ENCODE measurements around the gene MSX1. TPM values are rescaled to one million over a fixed set of nuclear protein-coding genes. Genes with fewer than 3 reads are reported as not detected.

The MSX1 gene
- polyA plus RNA-seq, 1 experiment = 1.7 TPM

GRCh38 chr4:4873203-4873602 is 13.7 kb downstream of the MSX1 start:
- DNase-seq (ENCODE audit: low read depth, low spot score) = no peak
- ChIA-PET CTCF (no interaction called here), POLR2A (no interaction called here)
- H3K4me3 ChIP-seq (ENCODE audit: low read depth, low read length) = no peak overlapping the region
- no peak for TF ChIP-seq CTCF (IDR thresholded peaks at IDR 0.05; ENCODE audit: low read depth, low read length)
- H3K9me3 ChIP-seq (ENCODE audit: control insufficient read depth, insufficient read depth, low read length) = peaks cover 5% of the 10 kb centered on the region; the same call in 1 of the 2 replicates
- no peak overlapping the region for H3K27ac ChIP-seq (ENCODE audit: low read depth, low read length)
- H3K27me3 ChIP-seq (ENCODE audit: control insufficient read depth, insufficient read depth, low read length) = peaks cover 70% of the 10 kb centered on the region

GRCh38 chr4:4874254-4874653 is 14.8 kb downstream of the MSX1 start:
- Histone ChIP-seq H3K4me3 (ENCODE audit: low read depth, low read length) (no peak overlapping the region), H3K9me3 (ENCODE audit: control insufficient read depth, insufficient read depth, low read length) (peaks cover 5% of the 10 kb centered on the region; the same call in 1 of the 2 replicates), H3K27ac (ENCODE audit: low read depth, low read length) (no peak overlapping the region), H3K27me3 (ENCODE audit: control insufficient read depth, insufficient read depth, low read length) (peaks cover 59% of the 10 kb centered on the region)
- ChIA-PET POLR2A (no interaction called here), CTCF (no interaction called here)
- DNase-seq (ENCODE audit: low read depth, low spot score) = no peak
- no peak for TF ChIP-seq CTCF (IDR thresholded peaks at IDR 0.05; ENCODE audit: low read depth, low read length)

DNA sequence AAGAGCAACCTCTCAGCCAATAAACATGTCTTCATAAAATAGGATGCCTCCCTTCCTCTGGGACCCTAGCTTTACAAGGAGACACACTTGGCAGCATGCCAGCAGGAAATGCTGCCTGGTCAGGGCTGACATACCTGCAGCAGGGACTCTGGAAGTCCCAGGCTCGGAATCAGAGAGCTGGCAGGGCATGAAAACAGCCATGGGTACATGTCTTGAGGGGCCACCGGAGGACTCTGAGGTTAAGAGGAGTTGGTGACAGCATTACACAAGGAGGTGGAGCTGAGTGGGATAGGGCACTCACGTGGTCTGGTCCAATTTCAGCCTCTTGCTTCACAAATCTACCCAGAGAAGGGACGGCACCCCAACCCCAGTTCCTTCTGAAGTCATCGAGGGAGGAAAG is 15.7 kb downstream of the MSX1 start:
- Histone ChIP-seq H3K4me3 (ENCODE audit: low read depth, low read length) (no peak overlapping the region), H3K27ac (ENCODE audit: low read depth, low read length) (no peak overlapping the region), H3K27me3 (ENCODE audit: control insufficient read depth, insufficient read depth, low read length) (peaks cover 53% of the 10 kb centered on the region), H3K9me3 (ENCODE audit: control insufficient read depth, insufficient read depth, low read length) (peaks cover 5% of the 10 kb centered on the region; the same call in 1 of the 2 replicates)
- ChIA-PET POLR2A (no interaction called here), CTCF (interaction anchor here (1.0 kb wide), 1 partner anchor 356 kb away, joined by 3 read pairs; no protein-coding TSS in a partner anchor)
- DNase-seq (ENCODE audit: low read depth, low spot score) = no peak
- no peak for TF ChIP-seq CTCF (IDR thresholded peaks at IDR 0.05; ENCODE audit: low read depth, low read length)

GRCh38 chr4:4875611-4876010 is 16.1 kb downstream of the MSX1 start:
- Histone ChIP-seq H3K27me3 (ENCODE audit: control insufficient read depth, insufficient read depth, low read length) (peaks cover 49% of the 10 kb centered on the region), H3K27ac (ENCODE audit: low read depth, low read length) (no peak overlapping the region), H3K9me3 (ENCODE audit: control insufficient read depth, insufficient read depth, low read length) (peaks cover 5% of the 10 kb centered on the region; the same call in 1 of the 2 replicates), H3K4me3 (ENCODE audit: low read depth, low read length) (no peak overlapping the region)
- no peak for TF ChIP-seq CTCF (IDR thresholded peaks at IDR 0.05; ENCODE audit: low read depth, low read length)
- POLR2A ChIA-PET = no interaction called here
- CTCF ChIA-PET = interaction anchor here (1.0 kb wide), 1 partner anchor 356 kb away, joined by 3 read pairs; no protein-coding TSS in a partner anchor
- DNase-seq (ENCODE audit: low read depth, low spot score) = no peak

DNA sequence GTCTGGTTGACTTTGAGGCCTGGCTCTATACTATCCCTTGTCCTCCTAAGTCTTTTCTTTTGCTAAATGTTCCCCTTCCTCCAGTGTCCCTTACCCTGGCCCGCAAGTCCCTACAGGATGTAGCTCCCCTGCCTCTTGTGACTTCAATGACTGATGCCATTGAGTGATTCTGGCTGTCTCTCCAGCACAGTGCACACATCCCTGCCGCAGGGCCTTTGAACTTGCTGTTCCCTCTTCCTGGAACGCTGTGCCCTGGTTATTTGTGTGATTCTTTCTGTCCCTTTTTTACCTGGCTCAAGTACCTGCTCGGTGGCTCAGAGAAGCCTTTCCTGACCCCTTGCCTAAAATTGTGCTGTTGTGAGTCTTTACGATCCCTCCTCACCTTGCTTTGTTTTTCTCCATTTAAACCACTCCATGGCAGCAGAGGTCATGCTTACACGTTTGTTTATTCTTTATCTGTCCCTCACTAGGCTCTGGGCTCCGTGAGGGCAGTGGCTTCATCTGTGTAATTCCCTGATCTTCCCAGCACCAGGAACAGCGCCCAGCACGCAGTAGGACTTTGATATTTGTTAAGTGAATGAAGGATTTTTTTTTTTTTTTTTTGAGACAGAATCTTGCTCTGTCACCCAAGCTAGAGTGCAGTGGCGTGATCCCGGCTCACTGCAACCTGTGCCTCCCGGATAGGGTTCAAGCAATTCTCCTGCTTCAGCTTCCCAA is 17.6 kb downstream of the MSX1 start:
- Histone ChIP-seq H3K27me3 (ENCODE audit: control insufficient read depth, insufficient read depth, low read length) (peaks cover 39% of the 10 kb centered on the region), H3K27ac (ENCODE audit: low read depth, low read length) (no peak overlapping the region), H3K9me3 (ENCODE audit: control insufficient read depth, insufficient read depth, low read length) (no peaks in the 10 kb centered on the region), H3K4me3 (ENCODE audit: low read depth, low read length) (no peak overlapping the region)
- DNase-seq (ENCODE audit: low read depth, low spot score) = no peak
- ChIA-PET POLR2A (no interaction called here), CTCF (no interaction called here)
- no peak for TF ChIP-seq CTCF (IDR thresholded peaks at IDR 0.05; ENCODE audit: low read depth, low read length)

All from AG04450 (cell line).